Measurements from ENCODE around the gene TAS2R50.

GRCh38 chr12:11022520-11022919, 35.8 kb upstream of the TAS2R50 start, which contains the start of gene TAS2R19:
- TF ChIP-seq CTCF (IDR thresholded peaks at IDR 0.05) (no peak), POLR2A (IDR thresholded peaks at IDR 0.05) (no peak)
